ENCODE measurements around the gene RAD51B. TPM values are rescaled to one million over a fixed set of nuclear protein-coding genes. Genes with fewer than 3 reads are reported as not detected.
A peak's percentile ranks its signal among the peaks of the same experiment; 100 is the strongest.

The RAD51B gene
- total and polyA plus RNA-seq, 8 donors: 10.8 to 18.3 (median 14.1) TPM

DNA sequence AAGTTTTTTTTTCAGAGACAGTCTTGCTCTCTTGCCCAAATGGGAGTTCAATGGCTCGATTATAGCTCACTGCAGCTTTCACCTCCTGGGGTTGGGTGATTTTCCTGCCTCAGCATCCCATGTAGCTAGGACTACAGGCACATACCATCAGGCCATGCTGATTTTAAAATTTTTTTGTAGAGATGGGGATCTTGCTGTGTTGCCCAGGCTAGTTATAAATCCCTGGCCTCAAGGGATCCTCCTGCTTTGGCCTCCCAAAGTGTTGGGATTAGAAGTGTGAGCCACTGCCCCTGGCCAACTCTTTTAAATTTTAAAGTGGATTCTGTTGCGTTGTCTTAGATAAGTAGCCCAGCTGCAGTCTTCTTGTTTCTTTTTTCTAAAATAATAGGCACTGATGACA, 115.8 kb downstream of the RAD51B start:
- no peak overlapping the region for H3K27ac ChIP-seq
- no peaks in the 10 kb centered on the region for H3K27me3 ChIP-seq
- TF ChIP-seq, protein P1, sequence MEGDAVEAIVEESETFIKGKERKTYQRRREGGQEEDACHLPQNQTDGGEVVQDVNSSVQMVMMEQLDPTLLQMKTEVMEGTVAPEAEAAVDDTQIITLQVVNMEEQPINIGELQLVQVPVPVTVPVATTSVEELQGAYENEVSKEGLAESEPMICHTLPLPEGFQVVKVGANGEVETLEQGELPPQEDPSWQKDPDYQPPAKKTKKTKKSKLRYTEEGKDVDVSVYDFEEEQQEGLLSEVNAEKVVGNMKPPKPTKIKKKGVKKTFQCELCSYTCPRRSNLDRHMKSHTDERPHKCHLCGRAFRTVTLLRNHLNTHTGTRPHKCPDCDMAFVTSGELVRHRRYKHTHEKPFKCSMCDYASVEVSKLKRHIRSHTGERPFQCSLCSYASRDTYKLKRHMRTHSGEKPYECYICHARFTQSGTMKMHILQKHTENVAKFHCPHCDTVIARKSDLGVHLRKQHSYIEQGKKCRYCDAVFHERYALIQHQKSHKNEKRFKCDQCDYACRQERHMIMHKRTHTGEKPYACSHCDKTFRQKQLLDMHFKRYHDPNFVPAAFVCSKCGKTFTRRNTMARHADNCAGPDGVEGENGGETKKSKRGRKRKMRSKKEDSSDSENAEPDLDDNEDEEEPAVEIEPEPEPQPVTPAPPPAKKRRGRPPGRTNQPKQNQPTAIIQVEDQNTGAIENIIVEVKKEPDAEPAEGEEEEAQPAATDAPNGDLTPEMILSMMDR (IDR thresholded peaks at IDR 0.05): no peak
- no peaks in the 10 kb centered on the region for H3K36me3 ChIP-seq
- intact Hi-C loops (cut with DNase I): loop anchor here in 1 of 2 donors (10.0 kb wide), 1 partner anchor 459 kb away; no protein-coding TSS in a partner anchor
- H3K4me3 ChIP-seq: no peak overlapping the region
- H3K9me3 ChIP-seq: peaks cover 0 to 10% of the 10 kb centered on the region in 2 donors
- DNase-seq (no peak), ATAC-seq (no peak)
- peaks cover 3 to 28% of the 10 kb centered on the region in 2 donors for H3K4me1 ChIP-seq

DNA sequence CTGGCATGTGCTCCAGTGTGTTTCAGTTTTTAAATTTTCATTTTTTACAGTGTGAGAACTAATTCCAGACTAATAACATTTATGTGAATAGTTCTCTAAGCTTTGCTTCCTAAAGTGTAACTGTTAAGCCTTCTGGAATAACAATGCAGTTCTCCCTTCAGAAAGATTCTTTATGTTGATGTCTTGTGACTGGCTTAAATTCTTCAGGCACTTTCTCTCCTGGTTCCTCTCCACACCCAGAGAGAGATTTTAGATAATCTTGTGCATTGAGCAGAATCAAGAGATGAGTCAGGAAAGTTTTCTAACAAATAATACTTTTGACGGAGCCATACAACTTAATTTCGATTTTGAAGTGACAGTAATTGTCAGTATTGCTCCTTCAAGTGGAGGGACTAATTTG, 118.5 kb downstream of the RAD51B start:
- H3K4me1 ChIP-seq: peaks cover 25 to 51% of the 10 kb centered on the region in 2 donors
- intact Hi-C loops (cut with DNase I): loop anchor here in 1 of 2 donors (10.0 kb wide), 1 partner anchor 457 kb away; no protein-coding TSS in a partner anchor

DNA sequence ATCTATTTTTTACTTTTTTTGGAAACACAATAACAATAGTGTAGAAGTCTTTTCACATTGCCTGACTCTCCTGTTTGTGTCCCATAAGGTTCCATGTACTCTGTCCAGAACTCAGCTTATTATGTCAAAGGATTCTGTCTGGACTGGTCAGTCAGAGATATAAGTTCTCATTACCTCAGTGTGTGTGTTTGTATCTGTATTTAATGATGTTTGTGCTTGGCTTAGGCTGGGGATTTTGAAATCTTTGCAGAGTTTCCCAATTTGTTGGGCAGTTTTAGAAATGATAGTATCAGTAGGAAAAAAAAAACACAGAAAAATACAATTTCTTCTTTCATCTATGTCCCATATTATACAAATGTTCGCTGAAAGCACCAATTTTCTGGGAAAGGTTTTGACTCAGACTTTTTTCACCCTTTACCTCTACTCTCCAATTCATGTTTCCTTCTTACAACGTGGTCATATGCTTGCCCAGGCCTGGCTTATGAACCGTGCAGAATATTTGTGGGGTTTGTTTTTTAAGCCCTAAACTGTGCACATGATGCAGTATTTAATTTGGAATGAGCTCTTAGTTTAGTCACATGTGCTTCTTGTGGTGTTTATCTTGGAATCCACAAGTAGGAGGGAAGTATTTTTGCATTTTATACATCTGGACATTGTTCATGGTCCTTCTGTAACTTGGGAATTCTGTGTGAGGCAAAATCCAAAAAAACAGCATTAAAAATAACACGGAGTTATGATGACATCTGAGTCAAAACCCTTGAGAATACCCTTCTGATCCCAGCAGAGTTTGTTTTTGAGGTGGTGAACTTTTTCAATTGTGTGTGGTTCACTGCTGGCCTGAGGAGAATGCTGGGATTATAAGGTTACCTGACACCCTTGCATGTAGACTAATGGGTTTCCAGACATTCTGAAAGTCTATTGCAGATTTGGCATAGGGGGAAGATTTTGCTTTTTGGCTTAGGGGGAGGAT, 121.2 kb downstream of the RAD51B start:
- no peaks in the 10 kb centered on the region for H3K36me3 ChIP-seq
- H3K4me3 ChIP-seq: no peak overlapping the region
- H3K9me3 ChIP-seq: no peaks in the 10 kb centered on the region
- ATAC-seq (peak; percentile 65), DNase-seq (peak in 2 of 4 donors; percentile 71 to 86)
- H3K27me3 ChIP-seq: no peaks in the 10 kb centered on the region
- peaks cover 37 to 62% of the 10 kb centered on the region in 2 donors for H3K4me1 ChIP-seq
- peak overlapping the region; percentile 63 to 87 for H3K27ac ChIP-seq
- TF ChIP-seq, protein P1 (IDR thresholded peaks at IDR 0.05): no peak
- intact Hi-C loops (cut with DNase I): loop anchor here in 1 of 2 donors (5.0 kb wide), 1 partner anchor 877 kb away; no protein-coding TSS in a partner anchor

More for the DNA sequence above, 118.5 kb downstream of the RAD51B start:
- Histone ChIP-seq H3K27ac (no peak overlapping the region), H3K36me3 (no peaks in the 10 kb centered on the region), H3K4me3 (no peak overlapping the region), H3K27me3 (no peaks in the 10 kb centered on the region), H3K9me3 (no peaks in the 10 kb centered on the region)
- DNase-seq (no peak), ATAC-seq (no peak)
- TF ChIP-seq, protein P1 (IDR thresholded peaks at IDR 0.05): no peak

DNA sequence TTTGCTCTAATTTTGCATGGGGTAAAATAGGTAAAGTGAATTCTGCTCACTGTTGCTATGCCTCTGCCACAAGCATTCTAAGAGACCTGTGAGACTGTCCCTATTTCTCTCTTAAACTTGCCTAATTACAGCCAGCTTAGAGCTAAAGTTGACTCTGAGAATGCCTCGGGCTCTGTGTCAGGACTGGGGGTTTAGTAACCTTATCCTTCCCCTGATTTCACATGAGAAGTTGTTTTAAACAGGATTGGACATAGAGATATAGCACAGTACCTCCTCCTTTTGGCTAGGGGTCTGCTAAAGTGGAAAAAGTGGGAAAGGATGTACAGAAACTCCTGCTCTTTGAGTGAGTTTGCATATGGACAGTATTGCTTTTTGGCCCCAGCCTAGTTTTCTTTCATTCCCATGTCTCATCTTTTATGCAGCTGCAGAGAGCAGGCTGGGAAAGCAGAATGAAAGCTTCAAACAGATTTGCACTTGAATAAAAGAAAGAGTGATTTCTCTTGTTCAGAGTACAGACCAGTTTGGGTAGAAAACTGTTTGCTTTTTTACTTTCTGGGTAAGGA, 122.0 kb downstream of the RAD51B start:
- Histone ChIP-seq H3K4me3 (no peak overlapping the region), H3K27me3 (no peaks in the 10 kb centered on the region), H3K27ac (peak overlapping the region; percentile 63 to 87), H3K36me3 (no peaks in the 10 kb centered on the region), H3K9me3 (no peaks in the 10 kb centered on the region), H3K4me1 (peaks cover 37 to 56% of the 10 kb centered on the region in 2 donors)
- peak in 1 of 4 donors; percentile 56 for DNase-seq
- TF ChIP-seq, protein P1 (IDR thresholded peaks at IDR 0.05): no peak
- peak; percentile 53 for ATAC-seq
- intact Hi-C loops (cut with DNase I): loop anchor here in 1 of 2 donors (5.0 kb wide), 1 partner anchor 876 kb away; no protein-coding TSS in a partner anchor

Measured in left lung (tissue), 10 donors.